Kidney epithelial cell (primary cell): Measurements from ENCODE around the gene TBKBP1. TPM values are rescaled to one million over a fixed set of nuclear protein-coding genes. Genes with fewer than 3 reads are reported as not detected.
A peak's percentile ranks its signal among the peaks of the same experiment; 100 is the strongest.

Experiments
- DNase-seq: peaks from one replicate; pipeline ENCODE4 v3.0.0-alpha.2; 2010; ENCODE audit warnings: low read depth
- H3K27me3 ChIP-seq: 2 replicates; pipeline ENCODE4 v1.6.0; 2011; ENCODE audit warnings: low read length; ENCODE audit not compliant: control insufficient read depth, insufficient read depth
- H3K36me3 ChIP-seq: 2 replicates; pipeline ENCODE4 v1.5.1; 2011; ENCODE audit warnings: low read length; ENCODE audit not compliant: control insufficient read depth, insufficient read depth
- H3K4me3 ChIP-seq: 2 replicates; pipeline ENCODE4 v1.5.1; 2011; ENCODE audit warnings: low read depth, mild to moderate bottlenecking, control low read depth, low read length
- total RNA-seq: library from RNA; depleted of rRNA; stranded (reverse); fragments of >200 nt; gene quantifications from 2 replicates; pipeline ENCODE4 v1.2.3, GENCODE V29; 2015
- TF ChIP-seq, protein P1 (sequence below): IDR thresholded peaks from 2 replicates; pipeline ENCODE4 v1.5.1; 2011; ENCODE audit warnings: mild to moderate bottlenecking, moderate library complexity, low read length, control low read depth, inconsistent platforms; ENCODE audit not compliant: insufficient read depth, poor library complexity, severe bottlenecking

Gene TBKBP1
- total RNA-seq, 1 donor from 2014 or later = 9.7 TPM

DNA sequence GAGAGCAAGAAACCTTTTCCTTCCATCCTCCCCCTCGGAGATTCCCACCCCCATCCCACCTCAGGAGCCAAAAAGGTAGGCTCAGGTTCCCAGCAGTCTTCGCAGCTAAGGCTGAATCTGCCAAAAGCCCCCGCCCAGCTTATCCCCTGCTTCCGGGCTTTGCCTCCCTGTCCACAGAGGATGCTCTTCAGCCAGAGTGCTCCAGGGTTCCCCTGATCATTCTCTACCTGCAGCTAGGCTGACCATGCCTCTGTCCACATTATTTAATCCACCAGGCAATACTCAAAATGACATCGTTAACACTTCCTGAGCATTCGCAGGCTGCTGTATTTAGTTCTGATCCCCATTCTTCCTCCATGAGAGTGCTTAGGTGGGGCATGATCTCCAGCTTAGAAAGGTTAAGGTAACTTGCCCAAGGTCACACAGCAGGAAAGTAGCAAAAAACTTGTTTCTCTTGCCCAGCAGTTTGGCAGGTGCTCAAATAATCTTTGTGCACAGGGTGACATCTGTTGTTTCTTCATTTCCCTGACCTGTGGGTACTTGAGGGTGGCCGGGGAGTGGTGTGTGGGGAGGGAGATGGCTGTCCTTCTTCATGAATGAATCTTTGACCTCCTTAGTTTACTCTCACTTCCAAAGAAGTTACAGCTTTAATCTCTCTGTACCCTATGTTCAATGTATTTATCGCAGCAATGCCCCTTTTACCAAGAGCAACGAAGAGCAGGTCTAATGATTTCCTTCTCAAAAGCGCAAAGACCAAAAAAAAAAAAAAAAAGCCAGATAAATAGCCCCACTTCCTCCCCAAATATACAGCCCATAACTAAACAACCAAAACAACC lies 848 bp upstream of the TBKBP1 start:
- no peaks in the 10 kb centered on the region for H3K27me3 ChIP-seq
- DNase-seq = no peak
- TF ChIP-seq, protein P1, sequence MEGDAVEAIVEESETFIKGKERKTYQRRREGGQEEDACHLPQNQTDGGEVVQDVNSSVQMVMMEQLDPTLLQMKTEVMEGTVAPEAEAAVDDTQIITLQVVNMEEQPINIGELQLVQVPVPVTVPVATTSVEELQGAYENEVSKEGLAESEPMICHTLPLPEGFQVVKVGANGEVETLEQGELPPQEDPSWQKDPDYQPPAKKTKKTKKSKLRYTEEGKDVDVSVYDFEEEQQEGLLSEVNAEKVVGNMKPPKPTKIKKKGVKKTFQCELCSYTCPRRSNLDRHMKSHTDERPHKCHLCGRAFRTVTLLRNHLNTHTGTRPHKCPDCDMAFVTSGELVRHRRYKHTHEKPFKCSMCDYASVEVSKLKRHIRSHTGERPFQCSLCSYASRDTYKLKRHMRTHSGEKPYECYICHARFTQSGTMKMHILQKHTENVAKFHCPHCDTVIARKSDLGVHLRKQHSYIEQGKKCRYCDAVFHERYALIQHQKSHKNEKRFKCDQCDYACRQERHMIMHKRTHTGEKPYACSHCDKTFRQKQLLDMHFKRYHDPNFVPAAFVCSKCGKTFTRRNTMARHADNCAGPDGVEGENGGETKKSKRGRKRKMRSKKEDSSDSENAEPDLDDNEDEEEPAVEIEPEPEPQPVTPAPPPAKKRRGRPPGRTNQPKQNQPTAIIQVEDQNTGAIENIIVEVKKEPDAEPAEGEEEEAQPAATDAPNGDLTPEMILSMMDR = no peak
- peak overlapping the region; percentile 75 for H3K4me3 ChIP-seq
- H3K36me3 ChIP-seq = no peaks in the 10 kb centered on the region

GRCh38 chr17:47694581-47695428 lies 844 bp downstream of the TBKBP1 start:
- H3K4me3 ChIP-seq = peak overlapping the region; percentile 75
- no peaks in the 10 kb centered on the region for H3K27me3 ChIP-seq
- H3K36me3 ChIP-seq = no peaks in the 10 kb centered on the region
- TF ChIP-seq, protein P1 = no peak
- no peak for DNase-seq

DNA sequence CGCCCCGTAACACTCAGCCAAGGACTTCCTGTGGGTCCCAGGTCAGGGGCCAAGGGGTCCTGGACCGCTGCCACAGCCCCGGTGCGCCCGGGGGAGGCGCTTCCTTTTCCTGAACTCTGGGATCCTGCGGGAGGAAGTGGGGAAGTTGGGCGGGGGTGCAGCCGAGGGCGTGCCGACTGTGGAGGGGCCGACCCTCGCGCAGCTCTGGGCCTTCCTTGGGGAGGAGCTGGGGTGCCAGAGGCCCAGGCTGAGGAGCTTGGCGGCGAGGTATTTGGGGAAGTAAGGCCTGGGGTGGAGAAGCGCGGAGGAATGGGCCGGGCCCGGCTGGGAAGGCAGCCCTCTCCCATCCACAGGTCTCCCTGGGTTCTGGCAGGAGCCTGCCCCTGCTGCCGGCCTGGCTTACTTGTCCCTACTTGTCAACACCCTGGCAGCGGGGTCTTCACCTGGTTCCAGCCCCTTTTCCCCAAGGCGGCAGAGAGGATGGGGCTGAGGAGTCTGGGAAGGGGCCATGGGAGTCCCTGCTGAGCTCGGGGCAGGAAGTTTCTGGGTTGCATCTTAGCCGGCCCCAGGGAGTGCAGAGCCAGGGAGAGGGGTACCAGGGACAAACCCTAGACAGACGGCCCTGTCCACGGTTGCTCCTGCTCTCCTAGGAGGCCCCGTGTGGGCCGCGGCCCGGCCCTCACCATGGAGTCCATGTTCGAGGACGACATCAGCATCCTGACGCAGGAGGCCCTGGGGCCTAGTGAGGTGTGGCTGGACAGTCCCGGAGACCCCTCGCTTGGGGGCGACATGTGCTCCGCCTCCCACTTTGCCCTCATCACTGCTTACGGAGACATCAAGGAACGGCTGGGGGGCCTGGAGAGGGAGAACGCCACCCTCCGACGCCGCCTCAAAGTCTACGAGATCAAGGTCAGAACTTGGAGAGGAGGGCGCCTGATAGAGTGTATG lies 1.7 kb downstream of the TBKBP1 start:
- Histone ChIP-seq H3K27me3 (no peaks in the 10 kb centered on the region), H3K36me3 (no peaks in the 10 kb centered on the region), H3K4me3 (peak overlapping the region; percentile 75)
- no peak for DNase-seq
- TF ChIP-seq, protein P1 = no peak

DNA sequence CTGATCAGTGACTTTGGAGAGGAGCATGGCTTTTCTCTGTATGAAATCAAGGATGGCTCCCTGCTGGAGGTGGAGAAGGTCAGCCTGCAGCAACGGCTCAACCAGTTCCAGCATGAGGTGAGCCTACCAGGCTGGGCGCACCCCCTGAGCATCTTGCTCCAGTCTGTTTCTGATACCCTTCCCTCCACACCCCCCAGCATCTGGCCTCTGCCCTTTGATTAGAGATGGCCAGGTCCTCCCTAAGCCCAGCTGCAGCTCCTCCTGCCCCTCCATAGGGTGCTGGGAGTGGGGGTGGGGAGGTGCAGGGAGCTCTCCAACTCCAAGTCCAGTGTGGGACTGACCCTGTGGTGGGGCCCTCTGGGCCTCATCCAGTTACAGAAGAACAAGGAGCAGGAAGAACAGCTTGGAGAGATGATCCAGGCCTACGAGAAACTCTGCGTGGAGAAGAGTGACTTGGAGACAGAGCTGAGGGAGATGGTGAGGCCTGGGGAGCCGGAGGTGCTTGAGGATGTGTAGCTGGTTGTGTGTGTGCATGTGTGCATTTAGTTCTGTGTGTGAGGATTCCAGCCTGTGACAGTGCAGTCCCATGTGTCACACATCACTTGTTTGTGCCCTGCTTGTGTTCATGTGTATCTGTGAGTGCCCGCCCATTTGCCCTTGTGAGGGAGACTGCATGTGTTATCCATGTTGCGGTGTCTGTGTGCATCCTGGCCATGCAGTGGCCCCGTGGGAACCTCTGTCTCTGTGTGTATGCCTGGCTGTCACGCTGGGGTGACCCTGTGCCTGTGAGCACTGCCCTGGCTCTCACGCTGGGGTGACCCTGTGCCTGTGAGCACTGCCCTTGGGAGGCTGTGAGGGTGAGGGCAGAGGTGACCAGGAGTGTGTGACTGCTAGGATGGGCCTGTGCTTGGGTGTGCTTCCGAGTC lies 3.0 kb downstream of the TBKBP1 start:
- Histone ChIP-seq H3K36me3 (no peaks in the 10 kb centered on the region), H3K4me3 (no peak overlapping the region), H3K27me3 (no peaks in the 10 kb centered on the region)
- TF ChIP-seq, protein P1 = no peak
- no peak for DNase-seq
